Lower leg skin (tissue), 4 donors: ENCODE measurements around the gene CRYBG2. TPM values are rescaled to one million over a fixed set of nuclear protein-coding genes. Genes with fewer than 3 reads are reported as not detected.
"Not testable (repeated sequence)": the region's sequence is repeated elsewhere in the genome, so short reads cannot be mapped to it uniquely, and the experiment has no call there.

Experiments used
- DNase-seq, 2 donors: peaks; one replicate each; pipeline ENCODE4 v3.0.0-alpha.2; 2019; ENCODE audit warnings: low spot score in 2 of 2
- H3K4me3 ChIP-seq: fragments of 200-600 bp; sonication (generic); 2 replicates; pipeline ENCODE4 v1.5.1; 2017; ENCODE audit warnings: mild to moderate bottlenecking, low read depth; ENCODE audit not compliant: poor library complexity, severe bottlenecking
- CTCF ChIP-seq, 3 donors: fragments of 450-650 bp; IDR thresholded peaks; one replicate each; pipeline ENCODE4 v1.5.1; 2016; ENCODE audit warnings: antibody characterized with exemption in 3 of 3, mild to moderate bottlenecking in 3 of 3, moderate library complexity in 2 of 3
- POLR2A ChIP-seq, 2 donors: fragments of 450-650 bp; IDR thresholded peaks; one replicate each; pipeline ENCODE4 v1.6.1; 2016 to 2017; ENCODE audit warnings: antibody characterized with exemption in 2 of 2, mild to moderate bottlenecking in 1 of 2, moderate library complexity in 1 of 2
- WGBS, 2 donors: methylation state at CpG; one replicate each; pipeline ENCODE4 v1.1.5; 2018; 5-methylcytosine and 5-hydroxymethylcytosine counted together
- intact Hi-C: fragments of 100-400 bp; cut with DNase I; formaldehyde crosslinking; loops from one replicate; pipeline ENCODE4 v1.15.0; 2023; ENCODE audit warnings: low total_unique reads
- total RNA-seq, 4 donors: library from RNA; depleted of rRNA; stranded (reverse); fragments of >200 nt; gene quantifications; one replicate each; pipeline ENCODE4 v1.1.0, GENCODE V29; 2016

The CRYBG2 gene
- total RNA-seq, 4 donors from 2014 or later = 52.3 to 104 (median 56.9) TPM

GRCh38 chr1:26318338-26319064, 35.4 kb downstream of the CRYBG2 start:
- 71 to 76% methylated on average over 9 of the region's 9 CpGs for WGBS, 2 donors
- intact Hi-C loops = no loop called here
- peak in 1 of 2 donors; percentile 47 for DNase-seq
- TF ChIP-seq POLR2A (IDR thresholded peaks at IDR 0.05) (no peak), CTCF (IDR thresholded peaks at IDR 0.05) (no peak)
- H3K4me3 ChIP-seq = no peak overlapping the region

- 75 to 84% methylated on average over 12 of the region's 12 CpGs for WGBS, 2 donors
- intact Hi-C loops = no loop called here
- no peak for DNase-seq
- H3K4me3 ChIP-seq = no peak within 1 kb of the TSS
- no peak for TF ChIP-seq POLR2A (IDR thresholded peaks at IDR 0.05)
- TF ChIP-seq CTCF (IDR thresholded peaks at IDR 0.05) = no peak
Observed at GRCh38 chr1:26317612-26318337, 36.2 kb downstream of the CRYBG2 start, which contains the start of gene CD52. TSS of gene CD52 (plus strand) at chr1:26317958. CDS start at chr1:26318018, 60 bp downstream.

GRCh38 chr1:26317146-26317545, 36.8 kb downstream of the CRYBG2 start:
- 85 to 88% methylated on average over 2 of the region's 2 CpGs for WGBS, 2 donors
- intact Hi-C loops = no loop called here

GRCh38 chr1:26315874-26316850, 37.8 kb downstream of the CRYBG2 start:
- WGBS, 2 donors = 88 to 94% methylated on average over 8 of the region's 8 CpGs
- intact Hi-C loops = no loop called here
- TF ChIP-seq POLR2A (IDR thresholded peaks at IDR 0.05) = no peak
- TF ChIP-seq CTCF (IDR thresholded peaks at IDR 0.05) = no peak
- no peak overlapping the region for H3K4me3 ChIP-seq
- DNase-seq = no peak

More at GRCh38 chr1:26317146-26317545, 36.8 kb downstream of the CRYBG2 start:
- TF ChIP-seq CTCF (IDR thresholded peaks at IDR 0.05) (no peak), POLR2A (IDR thresholded peaks at IDR 0.05) (no peak)
- no peak for DNase-seq
- no peak overlapping the region for H3K4me3 ChIP-seq

GRCh38 chr1:26314501-26314900, 39.4 kb downstream of the CRYBG2 start:
- intact Hi-C loops = no loop called here
- 90 to 92% methylated on average over 5 of the region's 5 CpGs for WGBS, 2 donors

GRCh38 chr1:26307966-26308899, 45.7 kb downstream of the CRYBG2 start:
- intact Hi-C loops, H3K4me3 ChIP-seq, DNase-seq: not testable (repeated sequence)
- WGBS, 2 donors = 85 to 89% methylated on average over 21 of the region's 21 CpGs

More at GRCh38 chr1:26314501-26314900, 39.4 kb downstream of the CRYBG2 start:
- TF ChIP-seq CTCF (IDR thresholded peaks at IDR 0.05) (no peak), POLR2A (IDR thresholded peaks at IDR 0.05) (no peak)
- no peak for DNase-seq
- no peak overlapping the region for H3K4me3 ChIP-seq
